Stimulated activated CD4-positive, alpha-beta T cell treated with anti-CD3 and anti-CD28 coated beads, Interleukin-4, amount 100 ng/mL, for 4 hours (primary cell): Measurements from ENCODE around the gene MAML3.

ENCODE experiments used
- DNase-seq, 2 experiments: peaks; one replicate each; pipeline ENCODE4 v3.0.0-alpha.2; 2020

MAML3 gene

GRCh38 chr4:140068271-140068670 lies 85.7 kb downstream of the MAML3 start:
- DNase-seq = no peak

GRCh38 chr4:140066031-140066930 lies 87.7 kb downstream of the MAML3 start:
- no peak for DNase-seq

- no peak for DNase-seq
These were observed 88.6 kb downstream of the MAML3 start for GRCh38 chr4:140065393-140065792.

GRCh38 chr4:140061659-140062289 lies 92.2 kb downstream of the MAML3 start:
- no peak for DNase-seq

GRCh38 chr4:140061194-140061593 lies 92.8 kb downstream of the MAML3 start:
- DNase-seq = no peak

GRCh38 chr4:140059159-140059558 lies 94.8 kb downstream of the MAML3 start:
- no peak for DNase-seq

GRCh38 chr4:140057701-140058100 lies 96.3 kb downstream of the MAML3 start:
- DNase-seq = no peak

- DNase-seq = no peak
These were observed 98.0 kb downstream of the MAML3 start for GRCh38 chr4:140056015-140056414.

- DNase-seq = no peak
These were observed 99.1 kb downstream of the MAML3 start for GRCh38 chr4:140054861-140055260.

GRCh38 chr4:140053185-140053584 lies 100.8 kb downstream of the MAML3 start:
- DNase-seq = no peak

GRCh38 chr4:140052050-140052449 lies 101.9 kb downstream of the MAML3 start:
- peak; percentile 25 to 44 for DNase-seq

GRCh38 chr4:140049849-140050637 lies 103.9 kb downstream of the MAML3 start:
- no peak for DNase-seq

GRCh38 chr4:140049024-140049848 lies 104.7 kb downstream of the MAML3 start:
- peak; percentile 15 to 40 for DNase-seq

GRCh38 chr4:140048419-140048995 lies 105.5 kb downstream of the MAML3 start:
- DNase-seq = no peak

- no peak for DNase-seq
These were observed 106.2 kb downstream of the MAML3 start for GRCh38 chr4:140047786-140048185.

GRCh38 chr4:140047017-140047640 lies 106.9 kb downstream of the MAML3 start:
- DNase-seq = no peak

- no peak for DNase-seq
These were observed 107.4 kb downstream of the MAML3 start for GRCh38 chr4:140046543-140046942.

GRCh38 chr4:140046016-140046415 lies 108.0 kb downstream of the MAML3 start:
- DNase-seq = no peak

- DNase-seq = no peak
These were observed 109.6 kb downstream of the MAML3 start for GRCh38 chr4:140044337-140044902.

- no peak for DNase-seq
These were observed 111.3 kb downstream of the MAML3 start for GRCh38 chr4:140042634-140043033.

GRCh38 chr4:140038031-140038533 lies 115.9 kb downstream of the MAML3 start:
- no peak for DNase-seq
